ENCODE results near the gene TLE1.

TLE1 gene

GRCh38 chr9:81584099-81584498 lies 105.2 kb downstream of the TLE1 start:
- no peak for FAIRE-seq
- no peak for TF ChIP-seq CTCF (IDR thresholded peaks at IDR 0.05; ENCODE audit: insufficient read depth, missing control alignments)
- no peak for DNase-seq (ENCODE audit: insufficient read length, low spot score)

- FAIRE-seq (no peak), DNase-seq (ENCODE audit: insufficient read length, low spot score) (no peak)
- TF ChIP-seq CTCF (IDR thresholded peaks at IDR 0.05; ENCODE audit: insufficient read depth, missing control alignments) = no peak
These were observed 107.4 kb downstream of the TLE1 start for GRCh38 chr9:81581986-81582385.

- TF ChIP-seq CTCF (IDR thresholded peaks at IDR 0.05; ENCODE audit: insufficient read depth, missing control alignments) = no peak
- FAIRE-seq (no peak), DNase-seq (ENCODE audit: insufficient read length, low spot score) (no peak)
These were observed 110.0 kb downstream of the TLE1 start for GRCh38 chr9:81579381-81579780.

GRCh38 chr9:81578606-81579005 lies 110.7 kb downstream of the TLE1 start:
- FAIRE-seq (no peak), DNase-seq (ENCODE audit: insufficient read length, low spot score) (no peak)
- TF ChIP-seq CTCF (IDR thresholded peaks at IDR 0.05; ENCODE audit: insufficient read depth, missing control alignments) = no peak

GRCh38 chr9:81575956-81576355 lies 113.4 kb downstream of the TLE1 start:
- DNase-seq (ENCODE audit: insufficient read length, low spot score) (no peak), FAIRE-seq (no peak)
- TF ChIP-seq CTCF (IDR thresholded peaks at IDR 0.05; ENCODE audit: insufficient read depth, missing control alignments) = no peak

GRCh38 chr9:81574405-81574804 lies 114.9 kb downstream of the TLE1 start:
- DNase-seq (ENCODE audit: insufficient read length, low spot score) (no peak), FAIRE-seq (no peak)
- no peak for TF ChIP-seq CTCF (IDR thresholded peaks at IDR 0.05; ENCODE audit: insufficient read depth, missing control alignments)

- DNase-seq (ENCODE audit: insufficient read length, low spot score) = no peak
- no peak for TF ChIP-seq CTCF (IDR thresholded peaks at IDR 0.05; ENCODE audit: insufficient read depth, missing control alignments)
- no peak for FAIRE-seq
These were observed 115.7 kb downstream of the TLE1 start for GRCh38 chr9:81573415-81574321.

Measured in D721Med (cell line).